Measurements from ENCODE around the gene AUTS2. TPM values are rescaled to one million over a fixed set of nuclear protein-coding genes. Genes with fewer than 3 reads are reported as not detected.

The AUTS2 gene
- total and polyA plus RNA-seq, 2 of the 8 experiments (the other 6 are each of a cell fraction or from before 2014, with no cell fraction given): 25.9 to 101 TPM

GRCh38 chr7:69786730-69787395 is 188.6 kb downstream of the AUTS2 start:
- H4K91ac ChIP-seq (replicated peaks; ENCODE audit: insufficient read length, low read length): no peak overlapping the region
- FAIRE-seq (no peak), DNase-seq (ENCODE audit: low read depth in 1 of 2, low spot score in 2 of 2) (no peak)
- H3K4me2 ChIP-seq (ENCODE audit: insufficient read depth in 1 of 2, low read depth in 2 of 2, low read length in 2 of 2): no peak overlapping the region
- no peaks in the 10 kb centered on the region for H3K23me2 ChIP-seq (ENCODE audit: low read depth, low read length)
- no peak overlapping the region for H2BK5ac ChIP-seq (ENCODE audit: low read depth, low read length)
- no peak overlapping the region for H2BK15ac ChIP-seq (ENCODE audit: low read length)
- no peak overlapping the region for H3K23ac ChIP-seq (ENCODE audit: insufficient read length)
- 0 out of 4 replicates have a peak, but pooled peaks cover 0 to 3% of the 10 kb centered on the region in 2 experiments for H3K79me2 ChIP-seq (ENCODE audit: control insufficient read depth in 1 of 2, insufficient read depth in 2 of 2, low read length in 2 of 2)
- CTCF ChIA-PET (ENCODE audit: partially characterized antibody): interaction anchor here (1.5 kb wide), 1 partner anchor 19 kb away, joined by 4 read pairs; no protein-coding TSS in a partner anchor
- H2BK120ac ChIP-seq (replicated peaks; ENCODE audit: low read depth, low read length): no peak overlapping the region
- H3K27me3 ChIP-seq (replicated peaks in 1 of 4; ENCODE audit: control insufficient read depth in 3 of 4, extremely low read depth in 1 of 4, insufficient read depth in 3 of 4, low read length in 3 of 4): no peaks in the 10 kb centered on the region; a peak in 1 of 7 replicates
- H3K56ac ChIP-seq (replicated peaks; ENCODE audit: insufficient read length, low read depth, low read length): no peak overlapping the region
- H3K18ac ChIP-seq (ENCODE audit: extremely low read depth, low read length): no peak overlapping the region
- no peaks in the 10 kb centered on the region for H3K36me3 ChIP-seq (ENCODE audit: control insufficient read depth in 2 of 4, insufficient read depth in 4 of 4, low read length in 3 of 4)
- no peak overlapping the region for H3K9ac ChIP-seq (replicated peaks in 1 of 4; ENCODE audit: extremely low read depth in 1 of 4, low read depth in 3 of 4, low read length in 3 of 4)
- no peak overlapping the region for H3K14ac ChIP-seq (ENCODE audit: insufficient read length)
- no peak for TF ChIP-seq CREB1 (IDR thresholded peaks at IDR 0.05)
- no peak for TF ChIP-seq CBX5 (IDR thresholded peaks at IDR 0.05; ENCODE audit: low read depth, low read length)
- TF ChIP-seq TAF7 (optimal IDR thresholded peaks at IDR 0.05; ENCODE audit: borderline replicate concordance, low read depth, low read length): no peak
- no peak for TF ChIP-seq SIN3A (conservative IDR thresholded peaks at IDR 0.05 in 1 of 2, IDR thresholded peaks at IDR 0.05 in 1 of 2; ENCODE audit: low read depth in 1 of 2, low read length in 2 of 2)
- no peak for TF ChIP-seq SAP30 (IDR thresholded peaks at IDR 0.05; ENCODE audit: insufficient read depth, insufficient replicate concordance, low read length)
- TF ChIP-seq ASH2L (IDR thresholded peaks at IDR 0.05; ENCODE audit: low read length): no peak
- TF ChIP-seq SP1 (IDR thresholded peaks at IDR 0.05; ENCODE audit: low read depth, low read length): no peak
- TF ChIP-seq SP2 (IDR thresholded peaks at IDR 0.05; ENCODE audit: low read length): no peak
- TF ChIP-seq FOSL1 (IDR thresholded peaks at IDR 0.05; ENCODE audit: insufficient read depth, low read depth, low read length): no peak
- no peak for TF ChIP-seq CBX8 (IDR thresholded peaks at IDR 0.05; ENCODE audit: borderline replicate concordance, low read depth, low read length)
- H2AK5ac ChIP-seq (ENCODE audit: low read depth, low read length): no peak overlapping the region
- no peaks in the 10 kb centered on the region for H4K20me1 ChIP-seq (replicated peaks in 1 of 2; ENCODE audit: control insufficient read depth in 1 of 2, insufficient read depth in 2 of 2, low read length in 2 of 2)
- no peak overlapping the region for H3K4ac ChIP-seq (replicated peaks; ENCODE audit: insufficient read length, low read depth, low read length)
- no peak overlapping the region for H3K4me3 ChIP-seq (ENCODE audit: extremely low read depth in 1 of 4, insufficient read depth in 2 of 4, low read depth in 3 of 4, low read length in 4 of 4)
- H3K79me1 ChIP-seq (ENCODE audit: low read depth, low read length): no peaks in the 10 kb centered on the region; the same call in 1 of the 2 replicates
- H4K8ac ChIP-seq (ENCODE audit: extremely low read depth, insufficient read depth, low read length): no peak overlapping the region
- 93% methylated on average over 3 of the region's 3 CpGs; no CpG with 5 or more reads in 1 of the 2 experiments for WGBS, 2 experiments (ENCODE audit: extremely low coverage in 1 of 2, insufficient coverage in 1 of 2, insufficient read length in 1 of 2, insufficient replicate concordance in 2 of 2, low coverage in 1 of 2, low lambda C conversion rate in 2 of 2, missing lambda C conversion rate in 1 of 2)
- no peak overlapping the region for H2BK20ac ChIP-seq (ENCODE audit: low read length)
- H3K4me1 ChIP-seq (replicated peaks in 1 of 4; ENCODE audit: control insufficient read depth in 3 of 4, insufficient read depth in 4 of 4, low read length in 3 of 4): peaks cover 0 to 3% (median 0%) of the 10 kb centered on the region in 4 experiments; a peak in 2 of 7 replicates
- 0 out of 4 replicates have a peak, but pooled peaks cover 0 to 4% of the 10 kb centered on the region in 2 experiments for H3K9me3 ChIP-seq (ENCODE audit: insufficient read depth in 2 of 2, low read depth in 1 of 2, low read length in 1 of 2)
- H2BK12ac ChIP-seq (ENCODE audit: low read depth, low read length): no peak overlapping the region
- H2AFZ ChIP-seq (ENCODE audit: low read length): no peak overlapping the region
- H4K5ac ChIP-seq (ENCODE audit: insufficient read length, low read depth, low read length): no peak overlapping the region
- no peak overlapping the region for H3K27ac ChIP-seq (ENCODE audit: low read depth, low read length)
- POLR2A ChIA-PET (ENCODE audit: partially characterized antibody): no interaction called here
